NB4 (cell line): Measurements from ENCODE around the gene NGEF.

Experiments
- CTCF ChIP-seq: IDR thresholded peaks from one replicate; pipeline ENCODE4 v1.5.1; 2012; ENCODE audit warnings: low read depth, low read length
- MAX ChIP-seq: IDR thresholded peaks from 2 replicates; pipeline ENCODE4 v1.6.1; 2011; ENCODE audit warnings: low read depth, low read length
- MYC ChIP-seq: IDR thresholded peaks from 2 replicates; pipeline ENCODE4 v1.6.1; 2011; ENCODE audit warnings: low read depth, low read length
- POLR2A ChIP-seq: IDR thresholded peaks from 2 replicates; pipeline ENCODE4 v1.6.1; 2011; ENCODE audit warnings: mild to moderate bottlenecking; ENCODE audit not compliant: insufficient read length; ENCODE audit errors: extremely low read depth

GRCh38 chr2:232878855-232879617 lies 134.0 kb downstream of the NGEF start:
- TF ChIP-seq CTCF (no peak), POLR2A (no peak), MAX (no peak), MYC (no peak)
